Measurements from ENCODE around the gene ELL. TPM values are rescaled to one million over a fixed set of nuclear protein-coding genes. Genes with fewer than 3 reads are reported as not detected.
"Not testable (repeated sequence)": the region's sequence is repeated elsewhere in the genome, so short reads cannot be mapped to it uniquely, and the experiment has no call there.

The ELL gene
- total RNA-seq, 2 experiments from 2014 or later: 14.1 TPM

GRCh38 chr19:18541992-18542940 is 20.4 kb upstream of the ELL start:
- Mint-ChIP-seq H3K4me3 (peak overlapping the region; percentile 83), H3K4me1 (ENCODE audit: low read depth) (peaks cover 21% of the 10 kb centered on the region), H3K27ac (peak overlapping the region; percentile 86), H3K27me3 (ENCODE audit: low read depth) (no peaks in the 10 kb centered on the region), H3K9me3 (no peaks in the 10 kb centered on the region), H3K36me3 (ENCODE audit: low read depth) (peaks cover 3% of the 10 kb centered on the region)
- intact Hi-C loops (cut with micrococcal nuclease): loop anchor here (2.0 kb wide), 1 partner anchor 491 kb away; the partner anchor contains the start of genes ARMC6 and SUGP2
- CTCF ChIA-PET: interaction anchor here (1.0 to 1.7 kb wide), 3 partner anchors 11 to 46 kb away, joined by 3 to 4 read pairs (median 3); no protein-coding TSS in a partner anchor
- no peak for DNase-seq

- Mint-ChIP-seq H3K27me3 (ENCODE audit: low read depth) (no peaks in the 10 kb centered on the region), H3K36me3 (ENCODE audit: low read depth) (peaks cover 6% of the 10 kb centered on the region), H3K4me1 (ENCODE audit: low read depth) (peaks cover 21% of the 10 kb centered on the region), H3K4me3 (peak overlapping the region; percentile 83), H3K27ac (peak overlapping the region; percentile 86), H3K9me3 (no peaks in the 10 kb centered on the region)
- CTCF ChIA-PET: interaction anchor here (1.0 to 1.7 kb wide), 2 partner anchors 12 to 18 kb away, joined by 3 to 4 read pairs; no protein-coding TSS in a partner anchor
- no peak for DNase-seq
- intact Hi-C loops (cut with micrococcal nuclease): no loop called here
These were observed 19.6 kb upstream of the ELL start for GRCh38 chr19:18541258-18541991.

GRCh38 chr19:18540200-18540599 is 18.3 kb upstream of the ELL start:
- intact Hi-C loops (cut with micrococcal nuclease); H3K9me3 Mint-ChIP-seq; H3K27me3 Mint-ChIP-seq (ENCODE audit: low read depth); H3K4me3 Mint-ChIP-seq; H3K27ac Mint-ChIP-seq; H3K36me3 Mint-ChIP-seq (ENCODE audit: low read depth); DNase-seq: not testable (repeated sequence)
- H3K4me1 Mint-ChIP-seq (ENCODE audit: low read depth): peaks cover 21% of the 10 kb centered on the region
- CTCF ChIA-PET: interaction anchor here (0.6 kb wide), 1 partner anchor 28 kb away, joined by 3 read pairs; no protein-coding TSS in a partner anchor

GRCh38 chr19:18539372-18539771 is 17.5 kb upstream of the ELL start:
- intact Hi-C loops (cut with micrococcal nuclease): no loop called here
- CTCF ChIA-PET: no interaction called here
- Mint-ChIP-seq H3K9me3 (no peaks in the 10 kb centered on the region), H3K4me3 (no peak overlapping the region), H3K27ac (no peak overlapping the region), H3K36me3 (ENCODE audit: low read depth) (peaks cover 7% of the 10 kb centered on the region), H3K27me3 (ENCODE audit: low read depth) (no peaks in the 10 kb centered on the region), H3K4me1 (ENCODE audit: low read depth) (peaks cover 18% of the 10 kb centered on the region)
- no peak for DNase-seq

- H3K36me3 Mint-ChIP-seq (ENCODE audit: low read depth): peaks cover 10% of the 10 kb centered on the region
- H3K27me3 Mint-ChIP-seq (ENCODE audit: low read depth): no peaks in the 10 kb centered on the region
- peaks cover 11% of the 10 kb centered on the region for H3K4me1 Mint-ChIP-seq (ENCODE audit: low read depth)
- no peak overlapping the region for H3K4me3 Mint-ChIP-seq
- no peak overlapping the region for H3K27ac Mint-ChIP-seq
- intact Hi-C loops (cut with micrococcal nuclease): no loop called here
- H3K9me3 Mint-ChIP-seq: no peaks in the 10 kb centered on the region
- CTCF ChIA-PET: interaction anchor here (0.6 kb wide), 1 partner anchor 20 kb away, joined by 4 read pairs; no protein-coding TSS in a partner anchor
- no peak for DNase-seq
These were observed 16.2 kb upstream of the ELL start for GRCh38 chr19:18538115-18538514.

- CTCF ChIA-PET: no interaction called here
- Mint-ChIP-seq H3K36me3 (ENCODE audit: low read depth) (peaks cover 14% of the 10 kb centered on the region), H3K27ac (no peak overlapping the region), H3K27me3 (ENCODE audit: low read depth) (no peaks in the 10 kb centered on the region), H3K9me3 (no peaks in the 10 kb centered on the region), H3K4me1 (ENCODE audit: low read depth) (peaks cover 9% of the 10 kb centered on the region), H3K4me3 (no peak overlapping the region)
- DNase-seq: no peak
- intact Hi-C loops (cut with micrococcal nuclease): no loop called here
These were observed 15.6 kb upstream of the ELL start for GRCh38 chr19:18537431-18537830.

- Mint-ChIP-seq H3K27me3 (ENCODE audit: low read depth) (no peaks in the 10 kb centered on the region), H3K36me3 (ENCODE audit: low read depth) (peaks cover 17% of the 10 kb centered on the region), H3K4me3 (no peak overlapping the region), H3K9me3 (no peaks in the 10 kb centered on the region), H3K4me1 (ENCODE audit: low read depth) (peaks cover 3% of the 10 kb centered on the region), H3K27ac (no peak overlapping the region)
- intact Hi-C loops (cut with micrococcal nuclease): no loop called here
- no peak for DNase-seq
- CTCF ChIA-PET: interaction anchor here (0.6 kb wide), 1 partner anchor 24 kb away, joined by 3 read pairs; no protein-coding TSS in a partner anchor
These were observed 14.6 kb upstream of the ELL start for GRCh38 chr19:18536475-18536874.

- CTCF ChIA-PET: interaction anchor here (0.6 to 1.0 kb wide), 2 partner anchors 10 to 144 kb away, joined by 3 read pairs; no protein-coding TSS in a partner anchor
- peaks cover 17% of the 10 kb centered on the region for H3K36me3 Mint-ChIP-seq (ENCODE audit: low read depth)
- intact Hi-C loops (cut with micrococcal nuclease): no loop called here
These were observed 11.2 kb upstream of the ELL start for GRCh38 chr19:18533058-18533457.

GRCh38 chr19:18532168-18532890 is 10.5 kb upstream of the ELL start:
- Mint-ChIP-seq H3K4me1 (ENCODE audit: low read depth) (no peaks in the 10 kb centered on the region), H3K9me3 (no peaks in the 10 kb centered on the region), H3K36me3 (ENCODE audit: low read depth) (peaks cover 17% of the 10 kb centered on the region), H3K27ac (no peak overlapping the region), H3K4me3 (no peak overlapping the region), H3K27me3 (ENCODE audit: low read depth) (no peaks in the 10 kb centered on the region)
- DNase-seq: no peak
- intact Hi-C loops (cut with micrococcal nuclease): no loop called here
- CTCF ChIA-PET: interaction anchor here (1.0 kb wide), 1 partner anchor 9 kb away, joined by 3 read pairs; no protein-coding TSS in a partner anchor

More at GRCh38 chr19:18533058-18533457, 11.2 kb upstream of the ELL start:
- Mint-ChIP-seq H3K4me1 (ENCODE audit: low read depth) (no peaks in the 10 kb centered on the region), H3K4me3 (no peak overlapping the region), H3K27ac (no peak overlapping the region), H3K9me3 (no peaks in the 10 kb centered on the region), H3K27me3 (ENCODE audit: low read depth) (no peaks in the 10 kb centered on the region)
- DNase-seq: no peak

- CTCF ChIA-PET: no interaction called here
- no peak for DNase-seq
- intact Hi-C loops (cut with micrococcal nuclease): no loop called here
- no peak overlapping the region for H3K27ac Mint-ChIP-seq
- no peak overlapping the region for H3K4me3 Mint-ChIP-seq
- H3K4me1 Mint-ChIP-seq (ENCODE audit: low read depth): no peaks in the 10 kb centered on the region
- no peaks in the 10 kb centered on the region for H3K9me3 Mint-ChIP-seq
- peaks cover 14% of the 10 kb centered on the region for H3K36me3 Mint-ChIP-seq (ENCODE audit: low read depth)
- no peaks in the 10 kb centered on the region for H3K27me3 Mint-ChIP-seq (ENCODE audit: low read depth)
These were observed 9.6 kb upstream of the ELL start for GRCh38 chr19:18531485-18531884.

GRCh38 chr19:18529782-18530181 is 7.9 kb upstream of the ELL start:
- Mint-ChIP-seq H3K27ac (no peak overlapping the region), H3K27me3 (ENCODE audit: low read depth) (no peaks in the 10 kb centered on the region), H3K4me3 (no peak overlapping the region), H3K4me1 (ENCODE audit: low read depth) (no peaks in the 10 kb centered on the region), H3K9me3 (no peaks in the 10 kb centered on the region), H3K36me3 (ENCODE audit: low read depth) (peaks cover 13% of the 10 kb centered on the region)
- no peak for DNase-seq
- intact Hi-C loops (cut with micrococcal nuclease): no loop called here
- CTCF ChIA-PET: interaction anchor here (0.6 kb wide), 1 partner anchor 152 kb away, joined by 5 read pairs; no protein-coding TSS in a partner anchor
